Effector CD8-positive, alpha-beta T cell (primary cell): Measurements from ENCODE around the gene ASTN1.

Experiments
- DNase-seq: peaks from one replicate; lab custom pipeline; 2025; lab: John Stamatoyannopoulos, UW
- total RNA-seq, 4 experiments: gene quantifications; one replicate each; lab custom pipeline; 2026; lab: John Stamatoyannopoulos, UW

The ASTN1 gene
- total RNA-seq = 0 to 0.72 (median 0.22) reads per million in 4 experiments

GRCh38 chr1:177164380-177165068 lies at the start of gene ASTN1:
Gene ASTN1 (minus strand): TSS chr1:177164712. CDS start chr1:177164676, 36 bp downstream.
- DNase-seq = no peak

- no peak for DNase-seq
Measured at GRCh38 chr1:177211231-177211630, 46.7 kb upstream of the ASTN1 start.

- DNase-seq = no peak
Measured at GRCh38 chr1:177210071-177210470, 45.6 kb upstream of the ASTN1 start.

- no peak for DNase-seq
Measured at GRCh38 chr1:177209357-177209756, 44.8 kb upstream of the ASTN1 start.

- DNase-seq = no peak
Measured at GRCh38 chr1:177208920-177209319, 44.4 kb upstream of the ASTN1 start.

GRCh38 chr1:177206831-177207355 lies 42.4 kb upstream of the ASTN1 start:
- DNase-seq = no peak

GRCh38 chr1:177200290-177200689 lies 35.8 kb upstream of the ASTN1 start:
- DNase-seq = no peak

GRCh38 chr1:177198243-177198642 lies 33.7 kb upstream of the ASTN1 start:
- no peak for DNase-seq

- no peak for DNase-seq
Measured at GRCh38 chr1:177190308-177190970, 25.9 kb upstream of the ASTN1 start.

- no peak for DNase-seq
Measured at GRCh38 chr1:177186639-177187038, 22.1 kb upstream of the ASTN1 start.

GRCh38 chr1:177185209-177185608 lies 20.7 kb upstream of the ASTN1 start:
- no peak for DNase-seq

- no peak for DNase-seq
Measured at GRCh38 chr1:177183836-177184235, 19.3 kb upstream of the ASTN1 start.

- DNase-seq = no peak
Measured at GRCh38 chr1:177181631-177182291, 17.2 kb upstream of the ASTN1 start.

- DNase-seq = no peak
Measured at GRCh38 chr1:177181280-177181630, 16.7 kb upstream of the ASTN1 start.

- DNase-seq = no peak
Measured at GRCh38 chr1:177174921-177175634, 10.6 kb upstream of the ASTN1 start.

GRCh38 chr1:177173976-177174375 lies 9.5 kb upstream of the ASTN1 start:
- no peak for DNase-seq

GRCh38 chr1:177172866-177173265 lies 8.4 kb upstream of the ASTN1 start:
- no peak for DNase-seq

GRCh38 chr1:177172272-177172671 lies 7.8 kb upstream of the ASTN1 start:
- DNase-seq = no peak

- no peak for DNase-seq
Measured at GRCh38 chr1:177171536-177172123, 7.1 kb upstream of the ASTN1 start.

GRCh38 chr1:177170756-177171535 lies 6.4 kb upstream of the ASTN1 start, which contains the start of gene BRINP2:
Gene BRINP2 (plus strand): TSS chr1:177170958. CDS start chr1:177229877, 58,919 bp downstream.
- DNase-seq = no peak

- DNase-seq = no peak
Measured at GRCh38 chr1:177165069-177165439, 542 bp upstream of the ASTN1 start.
